RWPE2 (cell line): Measurements from ENCODE around the gene NKAP.
"Not testable (repeated sequence)": the region's sequence is repeated elsewhere in the genome, so short reads cannot be mapped to it uniquely, and the experiment has no call there.

Source experiments
- ATAC-seq: fragments of 200-7000 bp; cut with Tn5 transposase; 3 replicates; pipeline ENCODE4 v1.9.1; 2021; ENCODE audit warnings: low read depth
- DNase-seq: peaks from one replicate; pipeline ENCODE4 v3.0.0-alpha.2; 2020; ENCODE audit warnings: low spot score
- H3K27ac ChIP-seq: fragments of 450-650 bp; 2 replicates; pipeline ENCODE4 v1.5.1; 2017; ENCODE audit warnings: mild to moderate bottlenecking; ENCODE audit not compliant: poor library complexity, severe bottlenecking
- H3K27me3 ChIP-seq: fragments of 250-450 bp; sonication (Bioruptor Pico); 2 replicates; pipeline ENCODE4 v1.5.1; 2021; ENCODE audit warnings: mild to moderate bottlenecking, moderate library complexity; ENCODE audit not compliant: insufficient read depth, poor library complexity, severe bottlenecking
- H3K36me3 ChIP-seq: fragments of 250-450 bp; sonication (Bioruptor Pico); 2 replicates; pipeline ENCODE4 v1.5.1; 2020; ENCODE audit warnings: low read depth, mild to moderate bottlenecking, moderate library complexity
- H3K4me1 ChIP-seq: fragments of 250-450 bp; sonication (Bioruptor Pico); 2 replicates; pipeline ENCODE4 v1.5.1; 2021; ENCODE audit warnings: mild to moderate bottlenecking, moderate library complexity; ENCODE audit not compliant: insufficient read depth, poor library complexity, severe bottlenecking
- H3K4me3 ChIP-seq: fragments of 250-450 bp; sonication (Bioruptor Pico); 2 replicates; pipeline ENCODE4 v1.5.1; 2021; ENCODE audit warnings: mild to moderate bottlenecking, moderate library complexity; ENCODE audit not compliant: severe bottlenecking
- H3K9me3 ChIP-seq: fragments of 250-450 bp; sonication (Bioruptor Pico); 2 replicates; pipeline ENCODE4 v1.5.1; 2021; ENCODE audit warnings: mild to moderate bottlenecking, moderate library complexity; ENCODE audit not compliant: severe bottlenecking
- CTCF ChIP-seq: fragments of 450-650 bp; IDR thresholded peaks from one replicate; pipeline ENCODE4 v1.5.1; 2017; ENCODE audit warnings: mild to moderate bottlenecking, moderate library complexity; ENCODE audit not compliant: poor library complexity, severe bottlenecking

The NKAP gene

GRCh38 chrX:119971184-119971583 lies 27.6 kb upstream of the NKAP start:
- Histone ChIP-seq H3K4me3 (no peak overlapping the region), H3K36me3 (no peaks in the 10 kb centered on the region), H3K9me3 (no peaks in the 10 kb centered on the region), H3K27ac (no peak overlapping the region), H3K27me3 (no peaks in the 10 kb centered on the region), H3K4me1 (no peaks in the 10 kb centered on the region)
- ATAC-seq, result no peak
- no peak for DNase-seq
- TF ChIP-seq CTCF, result no peak

- Histone ChIP-seq H3K27ac (no peak overlapping the region), H3K27me3 (no peaks in the 10 kb centered on the region), H3K9me3 (no peaks in the 10 kb centered on the region), H3K4me3 (no peak overlapping the region), H3K4me1 (no peaks in the 10 kb centered on the region), H3K36me3 (no peaks in the 10 kb centered on the region)
- no peak for ATAC-seq
- TF ChIP-seq CTCF, result no peak
- DNase-seq, result no peak
Observed at GRCh38 chrX:119970574-119970973, 27.0 kb upstream of the NKAP start.

- H3K27me3 ChIP-seq, H3K27ac ChIP-seq, H3K4me3 ChIP-seq, H3K4me1 ChIP-seq, H3K36me3 ChIP-seq, DNase-seq, H3K9me3 ChIP-seq, ATAC-seq: not testable (repeated sequence)
Observed at GRCh38 chrX:119966837-119967236, 23.3 kb upstream of the NKAP start.

- no peak for TF ChIP-seq CTCF
- Histone ChIP-seq H3K4me1 (no peaks in the 10 kb centered on the region), H3K27ac (no peak overlapping the region), H3K4me3 (no peak overlapping the region), H3K27me3 (no peaks in the 10 kb centered on the region), H3K36me3 (no peaks in the 10 kb centered on the region), H3K9me3 (no peaks in the 10 kb centered on the region)
- no peak for ATAC-seq
- DNase-seq, result no peak
Observed at GRCh38 chrX:119960625-119961024, 17.1 kb upstream of the NKAP start.

GRCh38 chrX:119955807-119956570 lies 12.4 kb upstream of the NKAP start:
- not testable (repeated sequence) for DNase-seq, H3K27me3 ChIP-seq, H3K36me3 ChIP-seq, H3K4me3 ChIP-seq, H3K4me1 ChIP-seq, H3K9me3 ChIP-seq, H3K27ac ChIP-seq, ATAC-seq

- DNase-seq, result no peak
- Histone ChIP-seq H3K9me3 (no peaks in the 10 kb centered on the region), H3K4me1 (no peaks in the 10 kb centered on the region), H3K27ac (no peak overlapping the region), H3K4me3 (no peak overlapping the region), H3K27me3 (no peaks in the 10 kb centered on the region), H3K36me3 (no peaks in the 10 kb centered on the region)
- no peak for TF ChIP-seq CTCF
- ATAC-seq, result no peak
Observed at GRCh38 chrX:119954374-119954773, 10.8 kb upstream of the NKAP start.
